K562 (cell line): ENCODE measurements around the gene LMO7.

Experiments
- ARNT ChIP-seq, 2 experiments: fragments of 450-650 bp; IDR thresholded peaks; 2 replicates each; pipeline ENCODE4 v1.6.1; 2016; ENCODE audit warnings: mild to moderate bottlenecking in 1 of 2
- BCL6 ChIP-seq: fragments of 250-450 bp; sonication (Bioruptor Pico); IDR thresholded peaks from 2 replicates; pipeline ENCODE4 v1.4.0; 2020
- HIVEP1 ChIP-seq: fragments of 250-450 bp; sonication (Bioruptor Pico); IDR thresholded peaks from 2 replicates; pipeline ENCODE4 v1.4.0; 2020; ENCODE audit warnings: mild to moderate bottlenecking
- KLF1 ChIP-seq: fragments of 450-650 bp; IDR thresholded peaks from 2 replicates; pipeline ENCODE4 v1.6.1; 2016; ENCODE audit warnings: missing genetic modification characterization, missing compliant biosample characterization
- MAX ChIP-seq: sonication (generic); formaldehyde crosslinking; IDR thresholded peaks from 2 replicates; pipeline ENCODE4 v1.9.0; 2022; ENCODE audit warnings: mild to moderate bottlenecking, missing genetic modification reagents
- MED1 ChIP-seq: sonication (generic); formaldehyde crosslinking; IDR thresholded peaks from 2 replicates; pipeline ENCODE4 v1.8.1; 2023; ENCODE audit warnings: missing genetic modification reagents, borderline replicate concordance
- MXI1 ChIP-seq: IDR thresholded peaks from 2 replicates; pipeline ENCODE4 v1.6.1; 2011; ENCODE audit warnings: low read depth, mild to moderate bottlenecking, improper control_type of control experiment, low read length
- NR1H2 ChIP-seq: sonication (generic); formaldehyde crosslinking; IDR thresholded peaks from 2 replicates; pipeline ENCODE4 v1.4.0; 2020; ENCODE audit warnings: mild to moderate bottlenecking, missing genetic modification reagents
- SRF ChIP-seq, 2 experiments: fragments of 250-450, 450-650 bp in 1 of 2; sonication (Bioruptor Pico) in 1 of 2; sonication (generic) in 1 of 2; formaldehyde crosslinking; IDR thresholded peaks; 2 replicates each; pipeline versions ENCODE4 v1.5.0 to v1.5.1; 2020 to 2022; ENCODE audit warnings: mild to moderate bottlenecking in 1 of 2, missing genetic modification reagents in 1 of 2
- TAF1 ChIP-seq: IDR thresholded peaks from 2 replicates; pipeline ENCODE4 v1.6.1; 2011; ENCODE audit warnings: mild to moderate bottlenecking, low read length, moderate library complexity; ENCODE audit not compliant: insufficient read depth, control insufficient read depth, severe bottlenecking; ENCODE audit errors: extremely low read depth
- THAP7 ChIP-seq: fragments of 250-450 bp; sonication (Bioruptor Pico); IDR thresholded peaks from 2 replicates; pipeline ENCODE4 v1.5.0; 2021
- ZNF224 ChIP-seq: sonication (generic); formaldehyde crosslinking; IDR thresholded peaks from 2 replicates; pipeline ENCODE4 v1.8.0; 2022; ENCODE audit warnings: mild to moderate bottlenecking, missing genetic modification reagents

- no peak for TF ChIP-seq SRF (CRISPR knock-in tag; IDR thresholded peaks at IDR 0.05)
- TF ChIP-seq ZNF224 (CRISPR knock-in tag) = no peak
- no peak for TF ChIP-seq HIVEP1
- TF ChIP-seq BCL6 (CRISPR knock-in tag) = no peak
- TF ChIP-seq NR1H2 = no peak
- no peak for TF ChIP-seq KLF1 (tag)
- no peak for TF ChIP-seq THAP7
- TF ChIP-seq MXI1 = no peak
- no peak for TF ChIP-seq ARNT (IDR thresholded peaks at IDR 0.05)
- no peak for TF ChIP-seq TAF1
- no peak for TF ChIP-seq MED1 (CRISPR knock-in tag)
- TF ChIP-seq MAX (CRISPR knock-in tag) = no peak
These were observed 54.5 kb downstream of the LMO7 start for GRCh38 chr13:75690607-75691006.
